GM19438 (cell line): ENCODE data around the gene PRC1.

Experiments used
- ATAC-seq: cut with Tn5 transposase; IDR thresholded peaks from one replicate; pipeline ENCODE4 v1.9.1; 2021; ENCODE audit warnings: low read depth; ENCODE audit not compliant: unreplicated experiment

Gene PRC1

DNA sequence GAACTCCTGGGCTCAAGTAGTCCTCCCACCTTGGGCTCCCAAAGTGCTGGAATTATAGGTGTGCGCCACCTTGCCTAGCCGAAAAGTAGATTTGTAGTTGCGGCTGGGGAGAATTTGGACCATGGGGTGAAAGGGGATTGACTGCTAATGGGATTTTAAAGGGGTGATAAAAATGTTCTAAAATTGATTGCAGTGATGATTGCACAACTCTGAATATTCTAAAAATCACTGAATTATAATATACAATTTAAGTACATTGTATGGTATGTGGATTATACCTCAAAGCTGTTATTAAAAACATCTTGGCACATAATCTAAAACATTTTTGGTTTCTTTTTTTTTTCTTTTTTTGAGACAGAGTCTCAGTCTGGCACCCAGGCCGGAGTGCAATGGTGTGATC is 3.9 kb downstream of the PRC1 start:
- no peak for ATAC-seq

DNA sequence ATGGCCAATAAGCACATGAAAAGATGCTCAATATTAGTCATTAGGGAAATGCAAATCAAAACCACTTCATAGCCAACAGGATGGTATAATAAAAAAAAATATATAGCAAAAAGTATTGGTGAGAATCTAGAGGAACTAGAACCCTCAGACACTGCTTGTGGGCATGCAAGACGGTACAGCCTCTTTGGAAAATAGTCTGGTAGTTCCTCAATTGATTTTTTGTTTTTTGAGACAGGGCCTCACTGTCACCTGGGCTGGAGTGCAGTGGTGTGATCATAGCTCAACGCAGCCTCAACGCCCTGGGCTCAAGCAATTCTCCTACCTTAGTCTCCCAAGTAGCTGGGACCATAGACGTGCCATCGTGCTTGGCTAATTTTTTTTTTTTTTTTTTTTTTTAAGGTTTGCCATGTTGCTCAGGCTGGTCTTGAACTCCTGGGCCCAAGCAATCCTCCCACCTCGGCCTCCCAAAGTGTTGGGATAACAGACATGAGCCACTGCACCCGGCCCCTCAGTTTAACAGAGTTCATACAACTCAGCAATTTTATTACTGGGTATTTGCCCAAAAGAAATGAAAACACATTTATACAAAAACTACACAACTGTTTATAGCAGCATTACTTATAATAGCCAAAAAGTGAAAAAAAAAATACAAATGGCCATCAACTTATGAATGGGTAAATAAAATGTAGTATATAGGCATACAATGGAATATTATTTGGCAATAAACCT is 5.1 kb downstream of the PRC1 start:
- ATAC-seq: no peak

DNA sequence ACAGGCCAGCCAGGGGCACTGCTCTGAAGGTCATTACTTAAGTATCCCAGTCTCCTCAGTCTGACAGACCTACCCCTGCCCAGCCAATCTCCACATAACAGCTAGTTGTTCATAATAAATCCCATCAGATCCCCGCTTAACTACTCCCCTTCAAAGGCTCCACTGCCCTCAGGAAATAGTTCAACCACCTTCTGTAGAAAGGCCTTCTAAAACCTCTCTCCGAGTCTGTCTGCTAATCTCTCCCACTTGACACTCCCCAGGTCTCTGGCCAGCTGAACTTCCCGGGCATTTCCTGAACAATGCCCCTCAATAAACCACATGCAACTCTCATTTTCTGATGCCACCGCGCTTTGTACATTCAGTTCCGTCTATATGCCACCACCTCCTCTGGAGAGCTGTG is 6.0 kb downstream of the PRC1 start:
- no peak for ATAC-seq

DNA sequence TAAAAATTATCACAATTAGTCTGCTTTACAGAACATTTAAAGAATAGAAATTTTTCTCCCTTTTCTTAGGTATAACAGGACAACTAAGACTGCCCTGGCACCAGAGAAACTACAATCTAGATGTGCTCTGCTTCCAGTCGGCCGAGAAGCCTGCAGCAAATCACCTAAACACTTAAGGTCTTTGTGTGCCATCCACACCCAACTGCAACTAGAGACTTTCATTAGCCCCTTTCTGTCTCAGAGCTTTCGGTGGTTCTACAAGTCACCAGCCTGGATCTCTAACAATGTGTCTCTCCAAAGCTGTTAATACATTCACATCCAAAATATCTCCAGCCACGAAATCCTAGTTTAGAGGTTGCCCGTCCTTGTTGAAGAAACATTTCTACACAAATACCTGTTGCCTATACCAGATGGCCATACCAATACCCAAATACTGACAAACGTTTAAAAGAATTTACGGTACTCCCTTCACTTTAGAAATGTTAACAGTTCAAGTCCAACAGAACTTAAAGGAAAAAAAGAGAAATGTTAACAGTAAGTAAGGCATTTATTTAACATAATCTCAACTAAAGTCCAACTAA is 6.7 kb downstream of the PRC1 start:
- ATAC-seq: no peak

DNA sequence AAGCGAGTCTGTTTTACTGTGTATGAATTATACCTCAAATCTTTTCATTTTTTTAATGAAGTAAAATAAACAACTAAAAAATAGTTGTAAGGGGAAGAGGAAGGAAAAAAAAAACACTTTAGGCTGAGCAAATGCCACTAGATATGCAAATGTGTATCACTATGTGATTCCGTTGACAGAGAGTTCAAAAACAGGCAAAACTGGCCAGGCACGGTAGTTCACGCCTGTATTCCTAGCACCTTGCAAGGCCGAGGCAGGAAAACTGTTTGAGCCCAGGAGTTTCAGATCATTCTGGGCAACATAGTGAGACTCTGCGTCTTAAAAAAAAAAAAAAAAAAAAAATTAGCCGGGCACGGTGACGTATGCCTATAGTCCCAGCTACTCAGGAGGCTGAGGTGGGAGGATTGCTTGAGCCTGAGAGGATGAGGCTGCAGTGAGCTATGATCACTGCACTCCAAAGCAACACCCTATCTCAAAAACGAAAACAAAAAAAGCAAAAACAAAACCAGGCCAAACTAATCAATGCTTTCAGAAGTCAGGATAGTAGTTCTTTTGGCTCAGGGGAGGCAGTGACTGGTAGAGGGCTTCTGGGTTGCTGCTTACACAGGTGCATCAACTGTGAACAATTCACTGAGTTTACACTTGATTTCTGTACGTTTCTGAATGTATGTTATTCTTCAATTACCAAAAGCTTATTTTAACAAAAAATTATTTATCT is 7.4 kb downstream of the PRC1 start:
- peak; percentile 76 for ATAC-seq

DNA sequence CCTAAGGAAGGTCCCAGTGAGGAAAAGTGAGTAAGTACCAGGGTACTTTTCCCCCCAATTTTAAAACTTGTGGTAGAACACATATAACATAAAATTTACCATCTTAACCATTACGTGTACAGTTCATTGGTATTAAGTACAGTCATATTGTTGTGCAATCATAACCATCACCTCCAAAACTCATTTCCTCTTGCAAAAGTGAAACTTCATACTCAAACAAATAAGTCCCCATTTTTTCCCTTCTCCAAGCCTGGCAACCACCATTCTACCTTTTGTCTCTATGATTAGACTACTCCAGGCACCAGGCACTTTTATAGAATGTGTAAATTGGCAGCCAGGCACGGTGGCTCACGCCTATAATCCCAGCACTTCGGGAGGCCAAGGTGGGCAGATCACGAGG is 12.2 kb downstream of the PRC1 start:
- no peak for ATAC-seq

DNA sequence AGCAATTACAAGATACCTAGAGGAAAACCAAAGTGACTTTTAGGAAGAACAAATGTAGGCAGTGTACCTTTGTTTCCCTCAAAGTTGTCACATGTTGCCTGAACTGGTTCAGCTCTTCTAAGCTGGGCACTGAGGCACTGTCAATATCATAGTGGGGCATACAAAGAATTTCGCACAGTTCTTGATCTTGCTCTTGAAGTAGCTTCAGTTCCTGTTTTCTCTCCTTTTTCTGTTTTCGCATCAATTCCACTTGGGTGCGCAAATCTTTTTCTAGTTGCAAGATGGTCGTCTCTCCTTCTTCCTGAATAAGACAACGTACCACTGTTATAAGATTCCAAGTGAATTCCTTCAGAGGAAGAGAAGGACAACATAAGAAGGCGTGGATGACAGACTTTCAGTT is 12.7 kb downstream of the PRC1 start:
- ATAC-seq: peak; percentile 62

DNA sequence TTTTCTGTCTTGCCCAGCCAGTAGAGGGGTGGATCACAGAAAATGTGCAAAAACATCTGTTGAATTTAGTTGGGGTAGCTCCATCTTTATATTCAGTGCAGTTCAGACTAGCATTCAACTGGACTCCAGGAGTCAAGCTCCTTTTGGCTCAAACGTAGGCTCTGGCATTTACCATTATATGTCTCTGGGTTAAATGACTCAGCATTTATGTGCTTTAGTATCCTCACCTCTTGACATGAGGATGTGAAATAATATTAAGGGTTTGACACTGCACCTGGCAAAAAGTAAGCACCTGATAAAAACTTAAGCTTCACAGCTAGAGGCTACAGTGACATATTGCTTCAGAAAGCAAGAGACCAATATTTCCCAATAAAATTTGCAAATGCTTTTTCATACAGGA is 14.8 kb downstream of the PRC1 start:
- ATAC-seq: no peak

DNA sequence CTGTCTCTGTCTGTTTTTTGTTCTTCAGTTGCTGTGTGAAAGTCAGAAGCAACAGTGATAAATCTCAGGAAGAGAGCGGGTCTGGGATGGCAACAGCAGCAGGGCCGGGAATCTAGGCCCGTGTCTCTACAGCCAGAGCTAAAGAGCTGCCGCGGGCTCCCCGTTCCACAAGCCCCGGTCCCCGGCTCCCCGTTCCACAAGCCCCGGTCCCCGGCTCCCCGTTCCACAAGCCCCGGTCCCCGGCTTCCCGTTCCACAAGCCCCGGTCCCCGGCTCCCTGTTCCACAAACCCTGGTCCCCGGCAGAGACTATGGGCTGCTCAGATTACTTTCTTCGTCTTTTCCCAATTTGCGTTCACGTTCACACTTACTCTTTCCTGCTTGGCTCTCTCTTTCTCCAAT is 20.1 kb downstream of the PRC1 start:
- no peak for ATAC-seq

DNA sequence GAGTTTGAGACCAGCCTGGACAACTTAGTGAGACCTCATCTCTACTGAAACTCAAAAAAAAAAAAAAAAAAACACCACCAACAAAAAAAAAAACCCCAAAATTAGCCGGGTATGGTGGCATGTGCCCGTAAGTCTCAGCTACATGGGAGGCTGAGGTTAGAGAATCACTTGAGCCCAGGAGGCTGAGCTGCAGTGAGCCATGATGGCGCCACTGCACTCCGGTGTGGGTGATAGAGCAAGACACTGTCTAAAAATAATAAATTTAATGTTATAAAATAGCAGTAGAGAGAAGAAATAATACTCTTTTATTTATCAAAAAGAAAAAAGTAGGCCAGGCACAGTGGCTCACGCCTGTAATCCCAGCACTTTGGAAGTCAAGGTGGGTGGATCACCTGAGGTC is 22.2 kb downstream of the PRC1 start:
- ATAC-seq: no peak

DNA sequence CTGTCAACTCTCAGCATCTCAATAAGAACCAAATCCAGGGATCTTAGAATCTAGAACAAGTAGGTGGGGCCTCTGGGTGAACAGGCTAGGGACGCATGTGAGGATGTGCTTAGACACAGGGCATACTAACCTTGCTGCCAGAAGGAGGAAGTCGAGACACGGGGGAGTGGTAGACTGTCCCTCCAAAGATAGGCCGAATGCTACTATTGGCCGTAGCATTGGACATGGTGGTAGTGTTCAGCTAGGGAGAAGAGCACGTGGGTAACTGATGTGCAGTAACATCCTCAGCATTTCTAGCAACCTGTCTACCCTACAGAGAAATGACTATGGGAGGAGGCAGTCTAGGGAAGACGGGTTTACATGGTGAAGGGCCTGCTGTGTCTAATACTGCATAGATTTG is 24.1 kb downstream of the PRC1 start:
- no peak for ATAC-seq

DNA sequence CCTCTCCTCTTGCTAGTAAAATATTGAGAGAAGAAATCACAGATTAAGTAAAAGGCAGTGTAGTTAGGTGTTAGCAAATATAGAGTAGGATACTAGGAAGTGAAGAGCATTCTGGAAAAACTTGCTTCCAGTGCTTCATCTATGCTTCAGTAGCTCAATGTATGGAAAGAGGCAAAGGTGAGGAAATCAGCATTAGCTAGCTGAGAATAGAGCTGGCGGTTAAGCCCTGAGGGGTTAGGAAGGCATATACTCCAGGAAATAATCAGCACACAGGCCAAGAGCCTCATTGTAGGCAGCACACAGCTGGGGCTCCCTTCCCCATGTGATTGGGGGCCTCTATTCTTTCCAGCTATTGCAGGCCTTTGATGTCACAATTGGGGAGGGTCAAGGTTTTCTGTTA is 25.9 kb downstream of the PRC1 start:
- ATAC-seq: no peak

DNA sequence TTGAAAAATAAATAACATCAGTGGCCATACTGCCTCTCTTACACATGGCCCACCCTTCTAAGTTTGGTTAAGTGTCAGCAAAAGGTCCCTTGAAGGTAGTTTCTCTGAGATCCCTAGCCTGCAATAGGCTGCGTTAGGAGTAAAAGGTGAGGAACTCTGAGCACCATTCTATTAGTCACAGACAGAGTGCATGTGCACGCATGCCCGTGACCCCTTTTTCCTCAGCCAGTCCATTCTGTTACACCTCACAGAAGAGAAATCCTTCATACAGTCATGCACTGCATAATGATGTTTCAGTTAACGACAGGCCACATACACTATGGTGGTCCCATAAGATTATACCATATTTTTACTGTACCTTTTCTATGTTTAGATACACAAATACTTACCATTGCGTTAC is 27.1 kb downstream of the PRC1 start:
- no peak for ATAC-seq

DNA sequence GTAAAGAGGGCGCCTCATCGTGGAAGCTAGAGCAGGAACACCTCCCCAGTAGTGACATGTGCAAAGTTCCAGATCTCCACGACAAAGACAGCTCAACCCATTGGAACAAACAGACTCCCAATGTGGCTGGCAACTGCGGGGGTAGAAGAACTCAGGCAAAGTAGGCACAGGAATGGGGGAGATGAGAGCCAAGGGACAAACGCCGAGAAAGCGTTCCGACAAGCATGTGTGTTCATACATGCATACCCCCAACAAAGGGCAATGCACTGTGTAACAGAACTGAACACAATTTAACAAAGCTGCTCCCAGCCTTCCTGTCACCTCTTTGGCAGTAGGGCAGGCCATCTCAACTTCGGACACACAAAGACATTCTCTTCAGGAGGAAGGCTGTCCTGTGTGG is 28.1 kb downstream of the PRC1 start:
- no peak for ATAC-seq

DNA sequence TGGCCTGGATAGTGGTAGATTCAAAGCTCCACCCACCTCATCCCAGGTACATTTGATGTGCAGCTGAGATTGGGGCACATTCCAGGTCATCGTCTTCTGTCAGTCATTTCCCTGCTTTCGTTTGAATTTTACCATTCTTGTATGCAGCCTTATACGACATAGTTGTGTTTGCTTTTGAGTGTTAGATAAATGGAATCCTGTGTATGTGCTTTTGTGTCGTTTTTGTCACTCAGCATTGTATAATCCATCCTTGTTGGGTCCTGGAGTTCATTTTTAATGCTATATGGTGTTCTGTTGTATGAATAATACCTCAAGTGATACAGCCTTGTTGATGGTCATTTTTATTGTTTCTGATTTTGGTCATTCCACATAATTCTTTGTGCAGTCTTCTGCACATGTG is 32.3 kb downstream of the PRC1 start:
- no peak for ATAC-seq

DNA sequence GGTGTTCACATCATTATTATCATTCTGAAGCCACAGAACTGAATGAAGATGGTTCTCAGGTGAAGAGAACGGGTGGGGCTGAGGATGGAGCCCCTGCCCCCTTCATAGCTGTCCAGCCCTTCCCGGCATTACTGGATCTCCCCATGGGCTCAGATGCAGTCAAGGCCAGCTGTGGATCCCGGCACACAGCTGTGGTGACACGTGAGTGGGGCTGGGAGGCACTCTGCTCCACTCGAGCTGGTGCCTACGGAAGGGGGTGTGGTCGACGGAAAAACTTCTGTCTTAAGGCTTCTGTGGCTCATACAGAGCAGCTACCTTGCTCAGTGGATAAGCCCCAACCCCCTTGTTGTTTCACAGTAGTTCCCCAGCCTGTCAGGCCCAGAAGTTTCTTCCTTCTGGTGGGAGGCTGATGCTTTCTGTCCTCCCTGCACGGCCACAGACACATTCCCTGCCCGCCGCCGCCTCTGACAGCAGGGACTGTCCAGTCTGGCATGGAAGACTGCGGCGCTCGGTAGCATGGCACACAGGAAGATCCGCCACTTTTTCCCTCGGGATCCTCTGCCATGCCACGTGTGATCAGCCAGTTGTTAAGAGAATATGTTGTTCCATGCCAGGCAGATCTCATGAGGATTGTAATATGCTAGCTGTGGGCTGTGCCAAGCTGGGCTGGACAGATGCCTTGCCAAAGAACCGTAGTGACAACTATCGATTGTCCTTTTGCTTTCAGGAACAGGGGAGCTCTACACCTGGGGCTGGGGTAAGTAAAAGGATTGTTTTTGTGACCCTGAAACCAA is 33.8 kb downstream of the PRC1 start:
- ATAC-seq: no peak

DNA sequence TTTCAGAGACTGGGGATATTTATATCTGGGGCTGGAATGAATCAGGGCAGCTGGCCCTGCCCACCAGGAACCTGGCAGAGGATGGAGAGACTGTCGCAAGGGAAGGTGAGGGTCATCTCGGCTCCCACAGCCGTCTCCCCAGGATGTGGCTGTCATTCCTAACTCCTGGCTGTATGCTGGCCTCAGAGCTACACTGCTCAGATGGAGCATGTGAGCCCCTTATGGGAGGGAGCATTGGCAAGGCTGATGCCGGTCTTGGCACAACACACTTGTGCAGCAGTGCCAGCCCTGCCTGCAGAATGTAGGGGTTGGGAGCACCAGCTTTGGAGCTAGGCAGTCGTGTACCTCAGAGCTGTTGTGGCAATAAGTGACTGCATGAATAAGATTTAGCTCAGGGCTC is 34.4 kb downstream of the PRC1 start:
- ATAC-seq: no peak

DNA sequence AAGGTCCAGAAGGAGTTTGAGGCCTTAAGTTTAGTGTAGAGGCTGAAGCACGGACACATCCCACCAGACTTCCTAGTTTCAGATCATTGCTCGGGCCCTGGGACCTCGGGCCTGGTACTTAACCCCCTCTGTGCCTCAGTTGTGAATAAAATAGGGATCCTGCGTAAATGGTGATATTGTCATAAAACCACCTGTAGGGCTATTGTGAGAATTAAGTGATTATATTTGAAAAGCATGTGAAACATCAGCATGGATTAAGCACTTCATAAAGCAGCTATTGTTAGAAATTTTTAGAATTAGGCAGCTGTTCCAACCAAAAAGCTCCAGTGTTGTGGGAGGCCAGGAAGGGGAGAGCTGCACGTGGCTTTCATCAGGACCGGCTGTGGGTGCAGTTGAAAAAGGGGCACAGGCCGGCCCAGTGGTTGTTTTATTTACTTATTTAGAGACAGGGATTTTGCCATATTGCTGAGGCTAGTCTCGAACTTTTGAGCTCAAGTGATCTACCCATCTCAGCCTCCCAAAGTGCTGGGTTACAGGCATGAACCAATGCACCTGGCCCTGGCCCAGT is 35.2 kb downstream of the PRC1 start:
- ATAC-seq: no peak

DNA sequence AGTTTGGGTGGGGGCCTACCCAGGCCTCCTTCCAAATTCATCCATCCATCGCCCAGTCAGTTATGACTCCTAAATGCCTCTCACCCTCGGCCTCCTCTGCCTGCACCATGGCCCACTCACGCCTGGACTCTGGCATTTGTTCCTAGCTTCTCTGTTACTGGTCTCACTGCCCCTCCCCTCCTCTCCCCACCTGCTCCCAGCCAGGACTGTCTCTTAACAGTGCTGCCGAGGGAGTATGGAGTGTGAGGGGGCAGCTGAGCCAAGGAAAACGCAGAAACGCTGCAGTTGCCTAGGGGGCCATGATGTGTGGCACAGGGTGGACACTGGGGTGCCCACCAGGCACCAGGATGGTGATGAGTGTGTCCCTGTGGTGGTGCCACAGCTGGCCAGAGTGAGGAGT is 36.5 kb downstream of the PRC1 start:
- ATAC-seq: no peak

DNA sequence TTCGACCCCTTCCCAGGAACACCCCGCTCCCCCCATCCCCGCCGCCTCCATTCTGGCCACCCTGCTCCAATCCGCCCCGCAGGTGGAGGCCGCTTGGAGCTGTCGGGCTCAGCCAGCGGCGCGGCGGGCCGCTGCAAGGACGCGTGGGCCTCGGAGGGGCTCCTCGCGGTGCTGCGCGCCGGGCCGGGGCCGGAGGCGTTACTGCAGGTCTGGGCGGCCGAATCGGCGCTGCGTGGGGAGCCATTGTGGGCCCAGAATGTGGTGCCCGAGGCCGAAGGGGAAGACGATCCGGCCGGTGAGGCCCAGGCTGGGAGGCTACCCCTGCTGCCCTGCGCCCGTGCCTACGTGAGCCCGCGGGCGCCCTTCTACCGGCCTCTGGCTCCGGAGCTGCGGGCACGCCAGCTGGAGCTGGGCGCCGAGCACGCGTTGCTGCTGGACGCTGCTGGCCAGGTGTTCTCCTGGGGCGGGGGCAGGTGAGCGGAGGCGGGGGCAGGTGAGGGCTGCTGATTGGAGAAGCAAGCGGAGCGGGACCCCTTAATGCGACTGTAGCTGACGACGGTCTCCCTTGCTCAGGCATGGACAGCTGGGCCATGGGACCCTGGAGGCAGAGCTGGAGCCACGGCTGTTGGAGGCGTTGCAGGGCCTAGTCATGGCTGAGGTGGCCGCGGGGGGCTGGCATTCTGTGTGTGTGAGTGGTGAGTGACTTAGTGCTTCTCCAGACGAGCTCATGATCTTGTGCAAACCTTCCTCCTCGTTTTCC is 37.1 kb downstream of the PRC1 start:
- ATAC-seq: no peak
